BLaER1 (cell line): ENCODE measurements around the gene WDR26.
"Not testable (repeated sequence)": the region's sequence is repeated elsewhere in the genome, so short reads cannot be mapped to it uniquely, and the experiment has no call there.

Source experiments
- H3K27ac ChIP-seq: shearing (Covaris generic); formaldehyde crosslinking; 2 replicates; pipeline ENCODE4 v1.8.1; 2022
- H3K27me3 ChIP-seq: shearing (Covaris generic); formaldehyde crosslinking; 2 replicates; pipeline ENCODE4 v1.8.1; 2022
- H3K36me3 ChIP-seq: shearing (Covaris generic); formaldehyde crosslinking; 2 replicates; pipeline ENCODE4 v1.8.1; 2022
- H3K4me1 ChIP-seq: shearing (Covaris generic); formaldehyde crosslinking; 2 replicates; pipeline ENCODE4 v1.8.1; 2022
- H3K4me2 ChIP-seq: shearing (Covaris generic); formaldehyde crosslinking; 2 replicates; pipeline ENCODE4 v1.8.1; 2022
- H3K4me3 ChIP-seq: shearing (Covaris generic); formaldehyde crosslinking; 2 replicates; pipeline ENCODE4 v1.8.1; 2022
- H3K9ac ChIP-seq: shearing (Covaris generic); formaldehyde crosslinking; 2 replicates; pipeline ENCODE4 v1.8.1; 2022
- H3K9me3 ChIP-seq: shearing (Covaris generic); formaldehyde crosslinking; 2 replicates; pipeline ENCODE4 v1.8.1; 2022
- H4K20me1 ChIP-seq: shearing (Covaris generic); formaldehyde crosslinking; 2 replicates; pipeline ENCODE4 v1.8.1; 2022
- Cebpa-rat ChIP-seq: shearing (Covaris generic); IDR thresholded peaks from 2 replicates; pipeline ENCODE4 v1.8.1; 2022

The WDR26 gene

DNA sequence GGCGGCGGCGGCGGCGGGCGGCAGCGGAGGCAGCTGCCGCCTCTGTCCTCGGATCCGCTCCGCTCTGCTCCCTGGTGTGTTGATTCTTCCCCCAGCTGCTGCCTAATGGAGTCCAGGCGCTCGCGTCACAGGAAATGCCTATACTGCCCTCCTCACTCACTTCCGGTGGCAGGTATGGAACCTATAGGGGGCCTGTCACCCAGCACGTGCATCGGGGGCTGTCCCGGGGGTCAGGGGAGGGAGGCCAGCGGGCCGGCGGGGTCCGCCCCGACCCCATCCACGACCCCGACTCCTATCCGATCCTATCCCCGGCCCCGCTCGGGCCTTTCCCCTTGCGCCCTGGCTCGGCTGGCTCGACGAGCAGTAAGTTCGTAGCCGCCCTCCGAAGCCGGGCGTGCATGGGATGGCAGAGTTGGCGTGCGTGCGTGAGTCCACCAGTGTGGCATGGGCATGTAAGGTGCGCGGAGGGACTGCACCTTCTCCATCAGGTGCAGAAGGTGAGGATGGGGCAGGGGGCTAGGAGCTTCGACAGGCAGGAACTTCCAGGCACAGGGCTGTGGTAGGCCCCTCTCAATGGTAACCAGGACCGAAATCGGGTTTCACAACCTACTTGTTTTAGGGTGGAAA, at the start of gene WDR26:
Gene WDR26 (minus strand): TSS at position 107 of the 627 bp plus-strand sequence.
- H3K27me3 ChIP-seq, result no peaks in the 10 kb centered on the region
- peak within 1 kb of the TSS; percentile 89 for H3K27ac ChIP-seq
- H3K4me1 ChIP-seq, result peaks cover 51% of the 10 kb centered on the region
- peak within 1 kb of the TSS; percentile 96 for H3K4me2 ChIP-seq
- H4K20me1 ChIP-seq, result peaks cover 36% of the 10 kb centered on the region
- H3K36me3 ChIP-seq, result 0 out of 2 replicates have a peak, but pooled peaks cover 3% of the 10 kb centered on the region
- H3K4me3 ChIP-seq, result peak within 1 kb of the TSS; percentile 81
- H3K9me3 ChIP-seq, result no peaks in the 10 kb centered on the region
- no peak for TF ChIP-seq Cebpa-rat
- peak within 1 kb of the TSS; percentile 91 for H3K9ac ChIP-seq

DNA sequence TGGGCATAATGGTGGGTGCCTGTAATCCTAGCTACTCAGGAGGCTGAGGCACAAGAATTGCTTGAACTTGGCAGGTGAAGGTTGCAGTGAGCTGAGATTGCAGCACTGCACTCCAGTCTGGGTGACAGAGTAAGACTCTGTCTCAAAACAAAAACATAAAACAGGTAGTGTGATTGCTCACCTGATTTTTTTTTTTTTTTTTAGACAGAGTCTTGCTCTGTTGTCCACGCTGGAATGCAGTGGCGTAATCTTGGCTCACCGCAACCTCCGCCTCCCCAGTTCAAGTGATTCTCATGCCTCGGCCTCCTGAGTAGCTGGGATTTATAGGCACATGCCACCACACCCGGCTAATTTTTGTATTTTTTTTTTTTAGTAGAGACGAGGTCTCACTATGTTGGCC, 48.6 kb upstream of the WDR26 start:
- not testable (repeated sequence) for H3K9ac ChIP-seq, H3K4me1 ChIP-seq, H3K4me3 ChIP-seq, H4K20me1 ChIP-seq, H3K4me2 ChIP-seq, H3K36me3 ChIP-seq, H3K27me3 ChIP-seq, H3K9me3 ChIP-seq, H3K27ac ChIP-seq

- Histone ChIP-seq H3K4me2 (no peak overlapping the region), H3K9ac (no peak overlapping the region), H4K20me1 (no peaks in the 10 kb centered on the region), H3K36me3 (no peaks in the 10 kb centered on the region), H3K9me3 (peaks cover 8% of the 10 kb centered on the region; the same call in 1 of the 2 replicates), H3K27me3 (no peaks in the 10 kb centered on the region), H3K4me1 (no peaks in the 10 kb centered on the region), H3K27ac (no peak overlapping the region), H3K4me3 (no peak overlapping the region)
- TF ChIP-seq Cebpa-rat, result no peak
Measured at GRCh38 chr1:224482619-224483018, 48.0 kb upstream of the WDR26 start.

DNA sequence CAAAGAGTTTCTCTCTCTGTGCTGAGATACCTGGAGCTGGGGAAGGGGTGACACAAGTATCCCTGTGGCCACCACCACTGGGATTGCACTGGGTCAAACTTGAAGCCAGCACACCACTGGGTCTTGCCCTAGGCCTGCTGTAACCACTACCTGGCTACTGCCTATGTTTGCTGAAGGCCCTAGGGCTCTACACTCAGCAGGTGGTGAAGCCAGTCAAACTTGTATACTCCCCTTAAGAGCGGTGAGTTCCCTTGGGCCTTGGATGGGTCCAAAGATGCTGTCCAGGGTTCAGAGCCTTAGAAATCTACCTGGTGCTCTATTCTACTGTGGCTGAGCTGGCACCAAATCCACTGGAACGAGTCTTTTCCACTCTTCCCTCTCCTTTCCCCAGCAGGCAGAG, 47.0 kb upstream of the WDR26 start:
- H3K9ac ChIP-seq, result no peak overlapping the region
- no peaks in the 10 kb centered on the region for H3K4me1 ChIP-seq
- H3K27me3 ChIP-seq, result no peaks in the 10 kb centered on the region
- no peaks in the 10 kb centered on the region for H3K36me3 ChIP-seq
- H3K4me3 ChIP-seq, result no peak overlapping the region
- TF ChIP-seq Cebpa-rat, result no peak
- no peak overlapping the region for H3K27ac ChIP-seq
- no peaks in the 10 kb centered on the region for H4K20me1 ChIP-seq
- peaks cover 8% of the 10 kb centered on the region; the same call in 1 of the 2 replicates for H3K9me3 ChIP-seq
- H3K4me2 ChIP-seq, result no peak overlapping the region

DNA sequence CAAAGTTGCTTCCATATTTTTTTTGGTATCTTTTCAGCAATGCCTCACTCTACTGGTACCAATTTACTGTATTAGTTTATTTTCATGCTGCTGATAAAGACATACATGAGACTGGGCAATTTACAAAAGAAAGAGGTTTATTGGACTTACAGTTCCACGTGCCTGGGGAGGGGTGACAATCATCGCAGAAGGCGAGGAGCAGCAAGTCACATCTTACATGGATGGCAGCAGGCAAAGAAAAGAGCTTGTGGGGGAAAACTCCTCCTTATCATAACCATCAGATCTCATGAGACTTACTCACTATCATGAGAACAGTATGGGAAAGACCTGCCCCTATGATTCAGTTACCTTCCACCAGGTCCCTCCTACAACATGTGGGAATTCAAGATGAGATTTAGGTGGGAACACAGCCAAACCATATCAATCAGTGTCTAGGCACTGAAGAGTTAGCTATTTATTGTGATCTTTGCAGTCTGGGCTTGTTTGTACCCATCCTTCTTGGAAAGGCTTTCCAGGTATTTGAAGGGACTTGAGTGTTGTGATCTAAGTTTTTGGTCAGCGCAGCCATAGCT, 46.4 kb upstream of the WDR26 start:
- H3K4me2 ChIP-seq, result not testable (repeated sequence)

GRCh38 chr1:224480200-224480599, 45.6 kb upstream of the WDR26 start:
- not testable (repeated sequence) for H3K4me3 ChIP-seq, H4K20me1 ChIP-seq, H3K4me2 ChIP-seq, H3K9me3 ChIP-seq, H3K27me3 ChIP-seq, H3K4me1 ChIP-seq, H3K9ac ChIP-seq, H3K36me3 ChIP-seq, H3K27ac ChIP-seq

More for the DNA sequence above, 46.4 kb upstream of the WDR26 start:
- H3K27me3 ChIP-seq, H3K9ac ChIP-seq, H3K9me3 ChIP-seq, H3K4me1 ChIP-seq, H3K27ac ChIP-seq, H3K4me3 ChIP-seq, H3K36me3 ChIP-seq, H4K20me1 ChIP-seq: not testable (repeated sequence)

DNA sequence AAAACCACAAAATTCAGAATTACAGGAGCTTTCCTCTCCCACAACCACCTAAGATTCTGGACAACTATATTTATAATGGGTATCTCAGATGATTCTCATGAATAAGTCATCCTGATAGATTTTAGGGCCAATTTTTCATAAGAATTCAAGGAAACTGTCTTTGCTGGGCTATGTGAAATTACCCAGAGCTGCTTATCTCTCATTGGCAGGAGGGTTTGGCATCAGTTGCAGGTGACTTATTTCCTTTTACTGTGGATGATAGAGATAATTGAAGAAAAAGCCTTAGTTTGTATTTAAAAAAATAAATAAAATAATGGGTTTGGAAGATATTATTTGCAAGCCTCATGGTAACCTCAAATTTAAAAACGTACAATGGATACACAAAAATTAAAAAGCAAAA, 38.2 kb upstream of the WDR26 start:
- no peak overlapping the region for H3K9ac ChIP-seq
- H4K20me1 ChIP-seq, result no peaks in the 10 kb centered on the region
- no peaks in the 10 kb centered on the region for H3K27me3 ChIP-seq
- H3K4me1 ChIP-seq, result no peaks in the 10 kb centered on the region
- peaks cover 5% of the 10 kb centered on the region; the same call in 1 of the 2 replicates for H3K9me3 ChIP-seq
- H3K4me3 ChIP-seq, result no peak overlapping the region
- no peak for TF ChIP-seq Cebpa-rat
- no peak overlapping the region for H3K4me2 ChIP-seq
- H3K36me3 ChIP-seq, result no peaks in the 10 kb centered on the region
- no peak overlapping the region for H3K27ac ChIP-seq

- Histone ChIP-seq H4K20me1 (no peaks in the 10 kb centered on the region), H3K4me1 (peaks cover 4% of the 10 kb centered on the region; the same call in 1 of the 2 replicates), H3K4me3 (no peak overlapping the region), H3K9me3 (peaks cover 3% of the 10 kb centered on the region; the same call in 1 of the 2 replicates), H3K4me2 (no peak overlapping the region), H3K27me3 (no peaks in the 10 kb centered on the region), H3K36me3 (no peaks in the 10 kb centered on the region), H3K27ac (no peak overlapping the region), H3K9ac (no peak overlapping the region)
- TF ChIP-seq Cebpa-rat, result no peak
Measured at GRCh38 chr1:224466154-224466553, 31.6 kb upstream of the WDR26 start.

DNA sequence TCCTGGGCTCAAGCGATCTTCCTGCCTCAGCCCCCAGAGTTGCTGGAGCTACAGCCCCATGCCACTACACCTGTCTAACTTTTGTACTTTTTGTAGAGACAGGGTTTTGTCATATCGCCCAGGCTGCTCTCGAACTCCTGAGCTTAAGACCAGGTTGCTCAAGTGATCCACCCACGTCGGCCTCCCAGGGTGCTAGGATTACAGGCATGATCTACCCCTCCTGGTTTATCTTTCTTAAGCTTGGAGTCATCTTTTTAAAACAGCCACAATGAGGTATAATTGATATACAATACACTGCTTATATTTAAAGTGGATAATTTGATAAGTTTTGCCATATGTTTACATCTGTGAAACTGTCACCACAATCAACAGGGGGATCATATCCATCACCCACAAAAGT, 25.4 kb upstream of the WDR26 start:
- Histone ChIP-seq H3K4me3 (no peak overlapping the region), H3K27me3 (no peaks in the 10 kb centered on the region), H3K9ac (no peak overlapping the region), H4K20me1 (no peaks in the 10 kb centered on the region), H3K4me2 (no peak overlapping the region), H3K27ac (no peak overlapping the region), H3K9me3 (no peaks in the 10 kb centered on the region), H3K4me1 (peaks cover 23% of the 10 kb centered on the region), H3K36me3 (no peaks in the 10 kb centered on the region)
- no peak for TF ChIP-seq Cebpa-rat

GRCh38 chr1:224458996-224459395, 24.4 kb upstream of the WDR26 start:
- H3K4me3 ChIP-seq, result no peak overlapping the region
- peaks cover 23% of the 10 kb centered on the region for H3K4me1 ChIP-seq
- H3K9me3 ChIP-seq, result no peaks in the 10 kb centered on the region
- TF ChIP-seq Cebpa-rat, result no peak
- no peaks in the 10 kb centered on the region for H3K36me3 ChIP-seq
- peak overlapping the region; percentile 23; the same call in 1 of the 2 replicates for H3K4me2 ChIP-seq
- H3K9ac ChIP-seq, result no peak overlapping the region
- H4K20me1 ChIP-seq, result no peaks in the 10 kb centered on the region
- H3K27ac ChIP-seq, result no peak overlapping the region
- no peaks in the 10 kb centered on the region for H3K27me3 ChIP-seq
